ENCODE data around the gene HADH.

HADH gene

DNA sequence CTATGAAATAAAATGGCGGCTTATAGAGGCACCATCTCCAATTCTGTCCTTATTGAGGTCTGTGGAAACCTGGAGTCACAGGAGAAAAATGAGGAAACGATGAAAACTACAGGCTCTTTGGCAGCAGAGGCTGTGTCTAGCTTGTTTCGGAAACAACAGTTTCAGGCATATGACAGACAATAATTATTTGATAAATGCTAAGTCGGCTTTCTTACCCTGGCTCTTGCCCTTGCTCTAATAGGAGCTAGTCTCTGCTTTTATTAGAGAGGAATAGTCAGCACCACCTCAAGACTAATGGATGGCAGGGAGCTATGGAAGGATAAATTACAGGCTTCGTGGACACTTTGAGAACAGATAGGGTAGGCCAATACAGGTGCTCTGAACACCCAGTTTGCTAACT, 24.3 kb downstream of the HADH start:
- no peak for TF ChIP-seq EZH2 (IDR thresholded peaks at IDR 0.05; ENCODE audit: borderline replicate concordance, low read length)
- TF ChIP-seq, protein P1, sequence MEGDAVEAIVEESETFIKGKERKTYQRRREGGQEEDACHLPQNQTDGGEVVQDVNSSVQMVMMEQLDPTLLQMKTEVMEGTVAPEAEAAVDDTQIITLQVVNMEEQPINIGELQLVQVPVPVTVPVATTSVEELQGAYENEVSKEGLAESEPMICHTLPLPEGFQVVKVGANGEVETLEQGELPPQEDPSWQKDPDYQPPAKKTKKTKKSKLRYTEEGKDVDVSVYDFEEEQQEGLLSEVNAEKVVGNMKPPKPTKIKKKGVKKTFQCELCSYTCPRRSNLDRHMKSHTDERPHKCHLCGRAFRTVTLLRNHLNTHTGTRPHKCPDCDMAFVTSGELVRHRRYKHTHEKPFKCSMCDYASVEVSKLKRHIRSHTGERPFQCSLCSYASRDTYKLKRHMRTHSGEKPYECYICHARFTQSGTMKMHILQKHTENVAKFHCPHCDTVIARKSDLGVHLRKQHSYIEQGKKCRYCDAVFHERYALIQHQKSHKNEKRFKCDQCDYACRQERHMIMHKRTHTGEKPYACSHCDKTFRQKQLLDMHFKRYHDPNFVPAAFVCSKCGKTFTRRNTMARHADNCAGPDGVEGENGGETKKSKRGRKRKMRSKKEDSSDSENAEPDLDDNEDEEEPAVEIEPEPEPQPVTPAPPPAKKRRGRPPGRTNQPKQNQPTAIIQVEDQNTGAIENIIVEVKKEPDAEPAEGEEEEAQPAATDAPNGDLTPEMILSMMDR (IDR thresholded peaks at IDR 0.05; ENCODE audit: low read length), result no peak

DNA sequence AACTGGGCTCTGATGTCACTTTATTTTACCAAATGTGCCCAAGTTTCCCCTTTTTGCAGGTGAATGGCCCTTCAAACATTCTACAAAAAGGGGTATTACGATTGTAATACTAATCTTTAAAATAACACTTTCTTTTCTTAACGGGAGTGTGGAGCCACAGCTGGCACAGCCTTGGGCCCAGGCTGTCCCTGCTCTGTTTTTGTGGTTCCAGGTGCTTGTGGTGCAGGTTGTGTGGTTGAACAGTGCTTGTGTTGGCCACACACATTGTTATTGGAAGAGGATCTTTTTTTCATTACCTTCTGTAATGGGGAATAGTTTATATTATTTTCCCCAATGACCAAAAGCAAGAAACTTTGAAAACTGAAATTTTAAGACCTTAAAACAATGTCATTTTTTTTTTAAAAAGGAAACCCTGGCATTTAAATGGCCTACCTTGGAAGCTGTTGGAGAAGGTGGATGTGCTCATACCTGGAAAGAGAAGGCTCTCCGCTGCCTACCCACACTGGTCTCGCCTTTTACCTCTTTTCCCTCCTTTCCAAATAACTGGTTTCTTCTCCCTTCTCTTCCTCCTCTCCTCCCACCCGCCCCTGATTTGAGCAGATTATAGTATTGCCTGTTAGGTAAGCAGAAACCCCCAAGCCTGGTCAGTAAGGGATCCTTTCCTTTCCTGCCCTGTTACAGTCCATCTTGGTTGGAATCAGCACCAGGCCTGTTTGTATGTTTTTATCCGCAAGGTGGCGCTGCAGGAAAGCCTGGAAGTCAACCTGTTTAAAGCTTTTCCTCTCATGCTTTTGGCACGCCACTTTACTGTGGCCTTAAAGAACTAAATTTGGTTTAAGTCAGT, 28.6 kb downstream of the HADH start:
- Histone ChIP-seq H4K20me1 (ENCODE audit: insufficient read depth, low read length) (no peaks in the 10 kb centered on the region), H3K9me2 (ENCODE audit: low read depth, low read length) (no peaks in the 10 kb centered on the region), H3K36me3 (ENCODE audit: insufficient read depth, low read length) (peaks cover 92% of the 10 kb centered on the region), H3F3A (ENCODE audit: insufficient read depth, low read length) (no peaks in the 10 kb centered on the region), H3K4me1 (ENCODE audit: insufficient read depth, low read length, severe bottlenecking) (peaks cover 5% of the 10 kb centered on the region), H2AFZ (ENCODE audit: low read length) (no peak overlapping the region), H3K9me3 (ENCODE audit: low read length) (no peaks in the 10 kb centered on the region), H3K4me3 (ENCODE audit: low read depth, low read length, poor library complexity, severe bottlenecking) (no peak overlapping the region), H3K79me2 (ENCODE audit: insufficient read depth, low read length) (no peaks in the 10 kb centered on the region), H3K27ac (ENCODE audit: low read depth, low read length, poor library complexity, severe bottlenecking) (no peak overlapping the region), H3K27me3 (ENCODE audit: insufficient read depth, low read length) (no peaks in the 10 kb centered on the region), H3K9ac (ENCODE audit: low read length) (no peak overlapping the region), H3K4me2 (ENCODE audit: low read length) (no peak overlapping the region)
- TF ChIP-seq EZH2 (IDR thresholded peaks at IDR 0.05; ENCODE audit: borderline replicate concordance, low read length), result no peak
- TF ChIP-seq, protein P1 (IDR thresholded peaks at IDR 0.05; ENCODE audit: low read length), result peak; percentile 91

More for the DNA sequence above, 24.3 kb downstream of the HADH start:
- H3K27me3 ChIP-seq (ENCODE audit: insufficient read depth, low read length), result no peaks in the 10 kb centered on the region
- H2AFZ ChIP-seq (ENCODE audit: low read length), result no peak overlapping the region
- no peaks in the 10 kb centered on the region for H3K9me3 ChIP-seq (ENCODE audit: low read length)
- no peaks in the 10 kb centered on the region for H4K20me1 ChIP-seq (ENCODE audit: insufficient read depth, low read length)
- H3F3A ChIP-seq (ENCODE audit: insufficient read depth, low read length), result no peaks in the 10 kb centered on the region
- H3K4me3 ChIP-seq (ENCODE audit: low read depth, low read length, poor library complexity, severe bottlenecking), result no peak overlapping the region
- no peaks in the 10 kb centered on the region for H3K9me2 ChIP-seq (ENCODE audit: low read depth, low read length)
- H3K4me1 ChIP-seq (ENCODE audit: insufficient read depth, low read length, severe bottlenecking), result peaks cover 4% of the 10 kb centered on the region
- no peak overlapping the region for H3K9ac ChIP-seq (ENCODE audit: low read length)
- no peak overlapping the region for H3K27ac ChIP-seq (ENCODE audit: low read depth, low read length, poor library complexity, severe bottlenecking)
- H3K36me3 ChIP-seq (ENCODE audit: insufficient read depth, low read length), result peaks cover 84% of the 10 kb centered on the region
- no peak overlapping the region for H3K4me2 ChIP-seq (ENCODE audit: low read length)
- H3K79me2 ChIP-seq (ENCODE audit: insufficient read depth, low read length), result no peaks in the 10 kb centered on the region

DNA sequence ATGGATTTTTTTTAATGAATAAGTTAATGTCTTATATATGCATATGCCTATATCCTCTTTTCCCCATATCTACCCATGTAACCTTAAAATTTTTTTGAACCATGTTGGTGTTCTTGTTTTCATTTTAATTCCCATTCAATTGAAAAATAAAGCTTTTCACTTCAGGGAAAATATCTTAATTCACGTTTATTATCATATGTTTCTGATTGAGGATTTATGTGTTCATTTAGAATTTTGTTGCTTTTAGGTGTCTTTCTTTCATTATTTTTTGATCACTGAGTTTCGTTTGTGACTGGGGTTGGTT, 29.1 kb downstream of the HADH start:
- Histone ChIP-seq H3K4me3 (ENCODE audit: low read depth, low read length, poor library complexity, severe bottlenecking) (no peak overlapping the region), H3F3A (ENCODE audit: insufficient read depth, low read length) (no peaks in the 10 kb centered on the region), H3K4me1 (ENCODE audit: insufficient read depth, low read length, severe bottlenecking) (peaks cover 5% of the 10 kb centered on the region), H3K4me2 (ENCODE audit: low read length) (no peak overlapping the region), H3K27me3 (ENCODE audit: insufficient read depth, low read length) (no peaks in the 10 kb centered on the region), H3K79me2 (ENCODE audit: insufficient read depth, low read length) (no peaks in the 10 kb centered on the region), H3K27ac (ENCODE audit: low read depth, low read length, poor library complexity, severe bottlenecking) (no peak overlapping the region), H3K9me3 (ENCODE audit: low read length) (no peaks in the 10 kb centered on the region), H3K36me3 (ENCODE audit: insufficient read depth, low read length) (peaks cover 92% of the 10 kb centered on the region), H4K20me1 (ENCODE audit: insufficient read depth, low read length) (no peaks in the 10 kb centered on the region), H2AFZ (ENCODE audit: low read length) (no peak overlapping the region), H3K9ac (ENCODE audit: low read length) (no peak overlapping the region), H3K9me2 (ENCODE audit: low read depth, low read length) (no peaks in the 10 kb centered on the region)
- TF ChIP-seq EZH2 (IDR thresholded peaks at IDR 0.05; ENCODE audit: borderline replicate concordance, low read length), result no peak
- TF ChIP-seq, protein P1 (IDR thresholded peaks at IDR 0.05; ENCODE audit: low read length), result no peak
